Heart left ventricle (tissue), 16 donors: ENCODE measurements around the gene LIPC. TPM values are rescaled to one million over a fixed set of nuclear protein-coding genes. Genes with fewer than 3 reads are reported as not detected.

Experiments
- ATAC-seq, 4 donors: fragments of 200-7000 bp; cut with Tn5 transposase; one replicate each; pipeline ENCODE4 v1.9.1; 2020 to 2022; ENCODE audit warnings: moderate library complexity in 4 of 4, mild to moderate bottlenecking in 3 of 4, moderate number of reproducible peaks in 1 of 4
- DNase-seq, 5 donors: peaks; one replicate each; pipeline ENCODE4 v3.0.0-alpha.2; 2020
- H3K27ac ChIP-seq, 12 donors: fragments of 200-600 bp; sonication (generic) in 4 of 12; one replicate each; pipeline versions ENCODE4 v1.5.0 to v1.8.0; 2016 to 2022; ENCODE audit warnings: mild to moderate bottlenecking in 2 of 12
- H3K27me3 ChIP-seq, 9 donors: fragments of 200-600 bp; sonication (generic) in 2 of 9; one replicate each; pipeline versions ENCODE4 v1.5.1 to v1.8.0; 2016 to 2022; ENCODE audit warnings: mild to moderate bottlenecking in 3 of 9
- H3K36me3 ChIP-seq, 9 donors: fragments of 200-600 bp; sonication (generic) in 2 of 9; one replicate each; pipeline versions ENCODE4 v1.5.0 to v1.8.0; 2018 to 2022; ENCODE audit warnings: mild to moderate bottlenecking in 2 of 9
- H3K4me1 ChIP-seq, 12 donors: fragments of 200-600 bp; sonication (generic) in 4 of 12; one replicate each; pipeline versions ENCODE4 v1.5.0 to v1.8.0; 2016 to 2022; ENCODE audit warnings: mild to moderate bottlenecking in 3 of 12
- H3K4me3 ChIP-seq, 12 donors: fragments of 200-600 bp; sonication (generic) in 4 of 12; one replicate each; pipeline versions ENCODE4 v1.5.0 to v1.8.0; 2017 to 2022; ENCODE audit warnings: mild to moderate bottlenecking in 9 of 12, moderate library complexity in 4 of 12
- H3K9me3 ChIP-seq, 12 donors: fragments of 200-600 bp; sonication (generic) in 4 of 12; one replicate each; pipeline versions ENCODE4 v1.5.0 to v1.8.0; 2016 to 2022; ENCODE audit warnings: mild to moderate bottlenecking in 1 of 12
- CTCF ChIP-seq, 12 donors: fragments of 200-600 bp; sonication (generic) in 4 of 12; IDR thresholded peaks; one replicate each; pipeline versions ENCODE4 v1.5.0 to v1.8.0; 2018 to 2022; ENCODE audit warnings: antibody characterized with exemption in 12 of 12, mild to moderate bottlenecking in 5 of 12
- POLR2A ChIP-seq, 2 donors: fragments of 450-650 bp; IDR thresholded peaks; one replicate each; pipeline ENCODE4 v1.6.1; 2017; ENCODE audit warnings: antibody characterized with exemption in 2 of 2, mild to moderate bottlenecking in 2 of 2, moderate library complexity in 2 of 2
- WGBS, 4 donors: extraction: QIAGEN DNeasy Blood & Tissue Kit in 2 of 4; methylation state at CpG; one replicate each; pipeline versions ENCODE4 v1.1.5 to v1.1.7; 2013 to 2018; 5-methylcytosine and 5-hydroxymethylcytosine counted together
- intact Hi-C, 10 donors: fragments of 100-400 bp; cut with DNase I; formaldehyde crosslinking; loops; one replicate each; pipeline versions ENCODE4 v1.11.1 to v1.14.2; 2022
- polyA plus RNA-seq, 2 donors: library from polyadenylated mRNA; stranded (reverse); fragments of 200-250 nt; gene quantifications; one replicate each; pipeline ENCODE4 v1.2.3, GENCODE V29; 2013
- total RNA-seq, 9 donors: library from RNA; depleted of rRNA in 2 of 9; stranded (reverse); fragments of >200 nt in 2 of 9; fragmentation: NEBNext Ultra II Directional in 3 of 9; extraction: Animal tissue kit (Norgen Biotek cat#: 25700) in 3 of 9; gene quantifications; one replicate each; pipeline versions ENCODE4 v1.1.0 to v1.2.4, GENCODE V29; 2016 to 2023
- donor health status: ischemic (EF 13 %, LVEDD 7.1; RV severe dilation, severe dysfunction).
- donor health status: healthy with polysubstance abuse.
- donor health status: DM: no; HTN: yes; CAD: no.
- donor health status: DM: no; HTN: no; CAD: no.
- donor health status: ischemic (EF 25% LVEDD 6.9; RV normal size, moderate dysfunction).
- donor health status: ischemic (EF 25% LVEDD 5.7; RV mildly dilated, moderate dysfunction).
- donor health status: healthy.
- donor health status: DM: yes; HTN: yes; CAD: no.
- donor health status: ischemic (EF 35%, LVEDD 5.7; RV mildly dilated, moderate dysfunction).
- donor health status: nonischemic (EF 11% LVEDD 7.7; RV severe dilation, severe dysfunction).
- donor health status: DM: yes; HTN: yes; CAD: no.
- donor health status: PGD.
- donor health status: ischemic (EF 29% LVEDD 5.4; RV normal size, mild dysfunction).
- donor health status: nonischemic (EF 23%, LVEDD 6.1; RV moderate dilation, normal function).

LIPC gene
- total and polyA plus RNA-seq, 11 donors, result 0.10 to 1.4 (median 0.55) TPM; not detected in 1

GRCh38 chr15:58425185-58425584 is 6.6 kb upstream of the LIPC start:
- intact Hi-C loops, result loop anchor here in 1 of 10 donors (10.0 kb wide), 1 partner anchor 50 kb away; no protein-coding TSS in a partner anchor
- peaks cover 0 to 11% (median 0%) of the 10 kb centered on the region in 12 donors for H3K4me1 ChIP-seq
- H3K4me3 ChIP-seq, result no peak overlapping the region
- no peaks in the 10 kb centered on the region for H3K27me3 ChIP-seq
- DNase-seq (no peak), ATAC-seq (no peak)
- TF ChIP-seq POLR2A (IDR thresholded peaks at IDR 0.05) (no peak), CTCF (IDR thresholded peaks at IDR 0.05) (no peak)
- WGBS, 4 donors, result 49 to 73% (median 58%) methylated on average over 3 of the region's 3 CpGs
- H3K27ac ChIP-seq, result no peak overlapping the region
- no peaks in the 10 kb centered on the region for H3K36me3 ChIP-seq
- no peaks in the 10 kb centered on the region for H3K9me3 ChIP-seq

GRCh38 chr15:58425834-58426233 is 6.0 kb upstream of the LIPC start:
- H3K36me3 ChIP-seq, result no peaks in the 10 kb centered on the region
- TF ChIP-seq CTCF (IDR thresholded peaks at IDR 0.05) (no peak), POLR2A (IDR thresholded peaks at IDR 0.05) (no peak)
- H3K27ac ChIP-seq, result no peak overlapping the region
- peaks cover 0 to 11% (median 0%) of the 10 kb centered on the region in 12 donors for H3K4me1 ChIP-seq
- H3K9me3 ChIP-seq, result no peaks in the 10 kb centered on the region
- H3K27me3 ChIP-seq, result no peaks in the 10 kb centered on the region
- DNase-seq, result no peak
- no peak overlapping the region for H3K4me3 ChIP-seq
- intact Hi-C loops, result loop anchor here in 1 of 10 donors (10.0 kb wide), 1 partner anchor 51 kb away; no protein-coding TSS in a partner anchor
- no peak for ATAC-seq
- 22 to 30% (median 24%) methylated on average over 1 of the region's 1 CpG for WGBS, 4 donors

GRCh38 chr15:58426501-58426900 is 5.3 kb upstream of the LIPC start:
- intact Hi-C loops, result loop anchor here in 1 of 10 donors (10.0 kb wide), 1 partner anchor 52 kb away; no protein-coding TSS in a partner anchor
- Histone ChIP-seq H3K27ac (no peak overlapping the region), H3K27me3 (no peaks in the 10 kb centered on the region), H3K4me1 (peaks cover 0 to 11% (median 0%) of the 10 kb centered on the region in 12 donors), H3K9me3 (no peaks in the 10 kb centered on the region), H3K36me3 (no peaks in the 10 kb centered on the region), H3K4me3 (no peak overlapping the region)
- no peak for DNase-seq
- no peak for TF ChIP-seq CTCF (IDR thresholded peaks at IDR 0.05)
- no peak for TF ChIP-seq POLR2A (IDR thresholded peaks at IDR 0.05)
- WGBS, 4 donors, result 98 to 99% (median 98%) methylated on average over 1 of the region's 1 CpG
- ATAC-seq, result no peak

- ATAC-seq (no peak), DNase-seq (no peak)
- H3K27me3 ChIP-seq, result no peaks in the 10 kb centered on the region
- H3K36me3 ChIP-seq, result no peaks in the 10 kb centered on the region
- TF ChIP-seq CTCF (IDR thresholded peaks at IDR 0.05), result no peak
- TF ChIP-seq POLR2A (IDR thresholded peaks at IDR 0.05), result no peak
- intact Hi-C loops, result loop anchor here in 1 of 10 donors (10.0 kb wide), 1 partner anchor 53 kb away; no protein-coding TSS in a partner anchor
- no peaks in the 10 kb centered on the region for H3K9me3 ChIP-seq
- H3K4me3 ChIP-seq, result no peak overlapping the region
- H3K27ac ChIP-seq, result no peak overlapping the region
- peaks cover 0 to 14% (median 0%) of the 10 kb centered on the region in 12 donors for H3K4me1 ChIP-seq
Observed at GRCh38 chr15:58427987-58428386, 3.8 kb upstream of the LIPC start.
